GM19193 (cell line): ENCODE measurements around the gene SH2D6.

Source experiments
- POLR2A ChIP-seq: IDR thresholded peaks from 4 replicates; pipeline ENCODE4 v1.6.1; 2011; ENCODE audit not compliant: insufficient read depth, insufficient read length; ENCODE audit errors: extremely low read depth

The SH2D6 gene

DNA sequence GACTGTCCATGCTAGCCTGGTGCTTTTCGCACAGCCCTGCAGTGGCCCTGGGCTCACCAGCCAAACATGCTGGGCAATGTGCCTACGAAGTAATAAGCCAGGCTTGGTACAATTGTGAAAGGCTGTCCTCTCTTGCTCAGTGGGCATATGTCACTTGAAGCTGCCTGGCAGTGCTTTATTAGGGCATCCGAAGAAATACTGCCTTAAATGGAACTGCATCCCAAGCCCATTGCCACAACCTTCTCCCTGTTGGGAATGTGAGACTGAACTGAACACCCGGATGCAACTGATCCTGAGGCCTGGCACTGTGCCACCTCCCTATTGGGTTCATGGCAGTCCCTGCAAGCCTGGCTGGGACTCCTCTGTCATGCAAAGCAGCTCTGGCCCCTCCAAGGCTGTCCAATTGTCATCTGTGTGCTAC is 24.2 kb upstream of the SH2D6 start:
- TF ChIP-seq POLR2A: no peak

DNA sequence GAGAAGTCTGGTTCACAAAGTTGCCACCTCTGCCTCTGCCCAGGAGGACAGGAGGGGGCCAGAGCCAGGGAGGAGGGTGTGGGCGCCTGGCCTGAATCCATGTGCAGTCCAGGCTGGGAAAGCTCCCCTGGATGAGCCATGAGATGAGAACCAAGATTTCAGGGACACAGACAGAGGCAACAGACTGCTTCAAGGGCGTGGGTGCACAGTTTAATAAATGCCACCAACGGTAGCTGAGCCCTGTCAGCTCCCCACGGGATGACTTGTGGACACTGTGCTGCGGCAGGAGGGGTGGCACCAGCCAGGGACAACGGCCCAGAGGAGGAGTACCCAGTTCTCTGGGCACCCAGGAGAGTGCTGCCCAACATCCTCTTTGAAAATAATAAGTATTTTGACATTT is 23.5 kb upstream of the SH2D6 start:
- TF ChIP-seq POLR2A: no peak

DNA sequence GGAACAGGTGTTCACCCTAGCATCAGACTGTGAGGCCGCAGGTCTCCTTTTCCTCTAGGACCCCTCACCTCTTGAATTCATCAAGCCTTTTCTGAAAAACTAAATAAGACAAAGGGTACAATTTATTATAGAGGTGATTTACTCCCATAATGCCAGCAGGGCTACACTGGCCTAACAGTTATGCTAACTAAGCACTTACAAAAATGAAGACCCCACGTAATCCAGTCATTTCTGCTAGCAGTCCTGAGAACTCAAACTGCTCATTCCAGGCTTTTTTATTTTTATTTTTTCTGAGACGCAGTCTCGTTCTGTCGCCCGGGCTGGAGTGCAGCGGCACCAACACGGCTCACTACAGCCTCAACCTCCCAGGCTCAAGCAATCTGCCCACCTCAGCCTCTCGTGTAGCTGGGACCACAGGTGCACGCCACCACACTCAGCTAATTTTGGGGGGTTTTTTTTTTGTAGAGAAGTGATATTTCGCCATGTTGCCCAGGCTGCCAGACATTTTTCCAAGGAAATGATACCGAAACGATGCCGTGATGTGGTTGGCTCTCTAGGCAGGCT is 22.5 kb upstream of the SH2D6 start:
- no peak for TF ChIP-seq POLR2A

DNA sequence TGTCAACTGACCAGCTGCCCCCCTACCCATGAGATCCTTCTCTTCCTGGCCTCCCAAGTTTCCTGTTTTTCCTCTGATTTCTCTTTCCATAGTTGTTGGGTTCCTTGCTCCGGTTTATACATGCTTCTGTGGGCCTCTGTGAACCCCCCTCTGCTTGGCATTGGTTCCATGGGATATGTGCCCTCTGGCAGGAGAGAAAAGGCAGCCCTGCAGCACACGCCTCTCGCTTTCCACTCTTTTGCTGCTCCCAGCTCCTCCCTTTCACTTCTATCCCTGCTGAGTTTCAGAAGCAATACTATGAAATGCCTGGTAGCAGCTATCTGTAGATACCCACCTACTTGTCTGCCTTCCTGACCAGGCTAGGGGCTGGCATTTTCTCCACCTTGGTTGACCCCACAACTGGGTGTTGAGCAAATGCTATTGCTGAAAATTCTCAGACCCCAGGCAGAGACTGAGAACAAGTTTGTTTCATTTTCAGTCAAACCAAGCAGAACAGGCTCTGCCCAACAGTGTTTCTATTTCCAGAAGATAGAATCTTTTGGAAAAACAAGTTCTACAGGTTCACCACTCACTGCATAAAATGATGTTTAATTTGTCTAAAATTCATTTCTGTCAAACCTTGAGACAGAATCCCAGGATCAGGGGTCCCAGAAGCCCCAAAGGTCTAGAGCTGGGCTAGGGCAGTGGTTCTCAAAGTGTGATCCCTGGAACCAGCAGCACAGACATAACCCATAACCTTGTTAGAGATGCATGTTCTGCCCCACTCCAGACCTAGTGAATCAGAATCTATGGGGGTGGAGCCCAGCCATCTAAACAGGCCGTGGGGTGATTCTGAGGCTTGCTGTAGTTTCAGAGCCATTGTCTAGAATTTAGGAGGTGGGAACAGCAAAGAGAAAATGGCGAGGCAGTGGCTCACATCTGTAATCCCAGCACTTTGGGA is 21.7 kb upstream of the SH2D6 start:
- no peak for TF ChIP-seq POLR2A

DNA sequence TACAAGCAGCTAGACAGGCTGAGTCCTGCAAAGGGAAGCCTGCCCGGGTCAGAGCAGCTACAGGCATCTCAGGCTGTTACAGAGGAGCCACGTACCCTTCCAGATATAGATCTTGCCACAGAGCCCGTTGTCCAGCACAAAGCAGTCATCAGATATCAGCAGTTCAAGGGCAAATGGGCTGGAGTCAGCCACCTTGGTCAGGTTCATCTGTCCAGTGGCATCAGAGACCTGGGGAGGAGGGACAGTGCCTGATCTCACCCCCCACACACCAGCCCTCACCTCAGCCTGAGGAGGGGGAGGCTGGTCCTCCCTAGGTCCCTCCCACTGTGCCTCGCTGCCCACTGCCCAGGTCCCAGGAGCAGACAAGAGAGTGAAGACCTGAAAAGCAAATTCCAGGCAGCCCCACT is 20.6 kb upstream of the SH2D6 start:
- no peak for TF ChIP-seq POLR2A

DNA sequence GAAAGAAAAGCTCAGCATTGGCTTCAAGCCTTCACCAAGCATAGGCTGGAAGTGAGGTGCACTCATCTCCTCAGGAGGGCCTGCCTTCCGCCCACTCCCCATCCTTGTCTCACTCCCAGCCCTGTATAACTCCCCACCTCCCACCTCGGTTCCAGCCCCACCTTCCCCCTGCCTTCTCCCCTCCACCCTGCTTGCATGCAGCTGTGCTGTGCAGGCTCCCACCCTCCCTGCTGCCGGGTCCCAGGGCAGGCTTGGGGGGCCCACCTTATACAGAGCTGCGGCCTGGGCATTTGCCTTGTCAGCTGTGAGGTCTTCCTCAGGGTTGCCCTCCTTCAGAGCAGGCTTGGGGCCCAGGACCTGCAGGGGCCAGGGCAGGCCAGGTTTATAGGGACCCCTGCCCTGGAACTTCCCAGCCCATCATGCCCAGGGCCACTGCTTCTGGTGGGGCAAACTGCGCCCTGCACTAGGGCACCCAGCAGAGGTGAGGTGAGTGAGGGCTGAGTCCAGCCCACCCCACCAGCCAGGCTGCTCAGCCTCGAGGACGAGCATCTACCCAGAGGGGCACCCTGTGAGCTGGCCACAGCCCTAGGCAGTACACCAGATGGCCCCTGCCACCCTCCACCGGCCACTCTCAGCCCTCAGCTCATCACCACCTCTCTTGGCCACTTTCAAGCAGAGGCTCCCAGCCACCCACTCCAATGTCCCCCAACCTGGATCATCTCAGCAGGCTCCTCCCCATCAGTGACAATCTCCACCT is 19.9 kb upstream of the SH2D6 start:
- TF ChIP-seq POLR2A: no peak

DNA sequence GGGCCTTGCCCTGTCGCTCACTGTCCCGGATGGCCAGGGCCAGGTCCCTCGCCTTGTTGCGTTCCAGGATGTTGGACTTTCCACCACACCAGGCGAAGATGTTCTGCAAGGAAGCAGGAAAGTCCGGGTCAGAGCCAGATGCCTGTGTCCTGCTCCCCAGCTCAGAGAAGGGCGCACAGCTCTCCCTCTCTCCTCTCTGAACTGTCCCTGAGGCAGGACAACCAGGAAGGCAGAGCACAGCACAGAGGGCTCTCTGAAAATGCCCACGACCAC is 19.4 kb upstream of the SH2D6 start:
- no peak for TF ChIP-seq POLR2A

DNA sequence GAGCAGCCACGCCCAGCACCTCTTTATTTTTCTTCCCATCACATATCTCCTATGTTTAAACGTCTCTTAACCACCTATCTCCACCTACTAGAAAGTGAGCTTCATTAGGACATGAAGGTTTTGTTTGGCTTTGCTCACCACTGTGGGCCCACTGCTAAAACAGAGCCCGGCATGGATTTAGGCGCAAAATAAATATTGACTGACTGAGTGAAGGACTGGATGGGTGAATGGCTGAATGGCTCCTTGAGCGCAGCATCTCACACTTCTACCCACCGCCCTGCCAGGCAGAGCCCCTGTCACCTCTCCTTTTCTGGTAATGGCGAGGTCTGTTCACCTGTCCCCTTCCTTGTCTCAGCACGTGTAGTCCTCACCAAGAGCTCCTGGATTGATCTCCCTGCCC is 18.5 kb upstream of the SH2D6 start:
- TF ChIP-seq POLR2A: no peak

DNA sequence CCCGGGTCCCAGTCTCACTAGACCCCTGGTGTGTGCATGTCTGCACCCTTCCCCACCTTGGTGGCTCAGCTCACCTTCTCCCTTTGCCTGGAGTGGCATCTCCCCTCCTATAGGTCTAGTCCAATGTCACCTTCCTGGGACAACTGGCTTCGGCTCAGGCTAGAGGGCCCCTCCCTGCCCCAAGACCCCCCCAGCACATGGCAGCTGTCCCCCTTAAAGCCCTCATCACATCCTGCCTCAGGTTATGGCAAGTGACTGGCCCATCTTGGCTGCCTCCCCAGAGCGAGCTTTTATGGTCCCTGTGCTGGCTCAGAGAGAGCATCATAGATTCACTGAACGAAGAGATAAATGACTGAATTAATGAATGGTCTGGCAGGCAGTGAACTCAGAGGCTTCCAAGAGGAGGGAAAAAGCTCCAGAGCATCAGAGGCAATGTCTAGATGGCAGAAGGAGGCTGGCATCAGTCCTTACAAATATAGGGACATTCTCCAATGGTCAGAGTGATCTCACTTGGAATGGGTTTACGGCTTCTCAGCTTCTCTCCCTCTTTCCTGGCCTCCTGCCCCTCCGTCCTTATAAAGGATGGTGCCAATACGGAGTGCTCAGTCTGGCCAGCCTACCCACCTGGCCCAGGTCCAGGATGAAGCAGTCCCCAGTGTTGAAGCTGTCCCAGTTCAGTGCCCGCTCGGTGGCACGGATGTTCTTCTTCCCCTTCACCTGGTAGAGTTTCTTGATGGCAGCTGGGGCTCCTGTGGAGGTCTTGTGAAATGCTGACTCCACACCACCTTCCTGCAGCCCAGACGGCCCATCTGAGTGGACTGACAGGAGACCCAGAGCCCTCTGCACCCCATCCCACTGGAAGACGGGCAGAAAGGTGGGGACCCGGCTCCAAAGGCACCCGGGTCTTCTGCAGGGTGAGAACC is 17.7 kb upstream of the SH2D6 start:
- TF ChIP-seq POLR2A: no peak

DNA sequence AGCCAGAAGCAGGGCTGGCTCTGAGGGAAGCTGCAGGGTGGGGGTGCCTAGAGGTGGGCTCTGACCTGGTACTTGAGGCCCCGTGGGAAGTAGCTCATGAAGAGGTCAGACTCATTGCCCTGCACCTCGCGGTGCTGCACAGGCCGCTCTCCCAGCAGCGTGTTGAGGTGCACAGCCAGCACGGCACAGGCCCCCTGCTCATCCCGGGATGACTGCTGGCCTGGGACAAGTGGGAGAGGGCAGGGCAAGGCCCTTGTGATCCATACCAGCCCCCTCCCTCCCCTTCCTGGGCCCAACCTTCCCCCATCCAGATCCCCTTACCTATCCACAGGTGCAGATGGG is 17.1 kb upstream of the SH2D6 start:
- TF ChIP-seq POLR2A: no peak

DNA sequence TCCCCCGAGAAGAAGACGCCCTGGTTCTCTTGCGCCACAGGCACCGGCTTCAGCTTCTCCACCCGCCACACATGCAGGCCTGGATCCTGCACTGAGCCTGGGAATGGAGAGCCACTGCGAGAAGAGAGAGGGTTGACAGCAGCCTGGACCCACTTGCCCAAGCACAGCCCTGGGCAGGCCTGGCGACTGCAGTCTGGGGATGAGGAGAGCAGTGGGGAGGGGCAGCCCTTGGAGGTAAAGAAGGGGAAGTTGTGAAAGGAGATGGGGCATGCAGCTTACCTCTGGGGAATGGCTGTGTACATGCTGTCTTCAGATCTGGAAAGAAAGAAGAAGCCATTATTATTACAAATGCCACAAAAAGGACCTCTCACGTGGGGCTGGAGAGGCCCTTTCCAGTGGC is 16.7 kb upstream of the SH2D6 start:
- TF ChIP-seq POLR2A: no peak

DNA sequence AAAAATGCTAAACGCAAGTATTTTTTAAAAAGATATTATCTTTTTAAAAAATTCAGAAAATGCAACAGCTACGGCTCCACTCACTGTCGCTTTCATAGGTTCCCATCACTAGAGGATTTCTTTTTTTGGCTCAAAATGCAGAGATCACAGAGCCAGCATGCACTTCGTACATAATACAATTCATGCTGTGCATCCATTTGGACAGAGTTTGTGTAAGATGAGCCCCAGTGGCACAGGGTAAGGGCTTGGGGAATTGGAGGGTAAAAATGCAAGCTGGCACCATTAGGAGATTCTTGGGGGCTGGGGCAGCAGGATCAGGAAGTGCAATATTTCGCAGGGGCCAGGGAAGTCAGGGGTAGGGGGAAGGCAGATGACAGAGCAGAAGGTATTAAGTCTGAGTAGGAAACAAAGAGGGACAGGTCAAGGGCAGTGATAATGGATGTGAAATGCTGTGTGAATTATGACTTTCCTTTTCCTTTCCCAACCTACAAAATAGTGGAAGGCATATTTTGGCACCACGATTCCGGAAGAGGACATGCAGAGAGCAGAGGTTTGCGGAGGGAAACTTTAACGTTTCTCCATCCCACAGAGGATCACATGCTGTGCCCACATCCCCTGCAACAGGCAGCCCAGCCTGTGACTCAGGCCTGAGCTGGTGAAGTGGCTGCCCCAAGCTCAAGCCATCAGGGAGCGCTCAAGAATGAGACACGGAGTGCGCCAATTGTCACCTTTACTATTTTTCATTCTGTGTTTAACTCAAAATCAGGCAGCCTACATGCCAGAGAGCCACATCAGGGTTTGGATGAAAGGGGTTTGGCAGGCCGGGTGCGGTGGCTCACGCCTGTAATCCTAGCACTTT is 13.1 kb upstream of the SH2D6 start:
- no peak for TF ChIP-seq POLR2A

DNA sequence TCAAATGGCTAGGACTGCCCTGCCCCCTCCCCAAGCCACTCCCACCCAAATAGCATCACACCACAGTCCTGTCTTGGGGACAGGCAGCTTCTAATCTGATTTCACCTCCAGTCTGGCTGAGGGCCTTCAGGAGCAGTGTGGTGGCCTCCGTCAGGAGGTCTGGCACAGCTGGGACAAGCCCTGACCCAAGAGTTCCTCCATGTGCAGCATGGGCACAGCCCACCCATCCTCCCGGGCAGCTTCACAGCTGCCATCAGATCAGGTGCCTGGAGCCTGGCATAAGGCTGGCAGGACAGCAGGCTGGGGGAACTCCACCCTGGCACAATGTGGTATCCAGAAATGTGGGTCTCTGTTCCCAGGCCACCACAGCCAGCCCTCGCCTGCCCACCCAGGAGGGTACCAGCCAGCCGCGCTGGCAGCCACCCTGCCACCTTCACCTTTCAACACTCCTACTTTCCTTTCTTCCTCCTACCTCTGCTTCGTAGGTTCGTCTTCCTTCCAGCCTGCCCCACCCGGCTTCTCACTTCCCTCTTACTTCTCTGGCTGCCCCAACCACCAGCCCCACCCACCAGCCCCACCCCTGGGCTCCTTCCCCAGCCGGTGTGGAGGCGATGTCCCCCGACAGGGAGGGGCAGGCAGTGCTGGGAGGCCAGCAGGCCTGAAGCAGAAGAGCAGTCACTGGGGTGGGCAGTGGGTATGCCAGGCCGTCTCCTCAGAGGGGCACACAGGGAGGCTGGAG is 8.5 kb upstream of the SH2D6 start, which contains the start of gene CAPG:
CAPG (minus strand) TSS at position 522 of the 739 bp plus-strand sequence. CDS start 8,221 bp downstream, outside the sequence.
- TF ChIP-seq POLR2A: peak; percentile 56

DNA sequence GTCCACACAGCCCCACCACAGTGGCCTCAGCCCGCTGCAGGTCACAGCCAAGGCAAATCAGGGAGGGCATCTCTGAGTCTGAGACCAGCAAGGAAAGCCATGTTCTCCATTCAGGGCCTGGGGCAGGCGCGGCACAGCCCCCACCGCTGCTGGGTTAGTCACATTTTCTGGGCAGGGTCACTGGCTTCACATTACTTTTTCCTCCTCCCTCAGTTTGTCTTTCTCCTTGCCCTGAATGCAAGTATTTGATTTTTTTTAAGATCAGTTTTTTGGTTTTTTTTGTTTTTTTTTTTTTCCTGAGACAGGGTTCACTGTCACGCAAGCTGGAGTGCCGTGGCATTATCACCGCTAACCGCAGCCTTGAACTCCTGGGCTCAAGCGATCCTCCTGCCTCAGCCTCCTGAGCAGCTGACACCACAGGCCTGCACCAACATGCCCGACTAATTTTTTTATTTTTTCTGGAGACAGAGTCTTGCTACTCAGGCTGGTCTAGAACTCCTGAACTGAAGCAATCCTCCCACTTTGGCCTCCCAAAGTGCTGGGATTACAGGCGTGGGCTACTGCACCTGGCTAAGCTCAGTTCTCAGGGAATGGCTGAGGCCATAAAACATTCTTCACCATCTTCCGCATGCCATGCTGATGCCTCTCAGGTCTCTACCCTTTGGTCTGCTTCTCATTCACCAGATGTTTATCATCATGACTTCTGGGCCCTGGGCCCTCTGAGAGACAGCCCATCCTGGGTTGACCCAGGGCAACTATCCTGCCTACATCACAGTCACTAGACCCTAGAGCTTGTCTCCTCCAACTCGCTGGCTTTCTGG is 7.7 kb upstream of the SH2D6 start:
- TF ChIP-seq POLR2A: no peak
